ENCODE results near the gene CAMK1. TPM values are rescaled to one million over a fixed set of nuclear protein-coding genes. Genes with fewer than 3 reads are reported as not detected.

CAMK1 gene
- total and polyA plus RNA-seq, 2 donors (not counting 3 experiments of a cell fraction or from before 2014, with no cell fraction given), result 23.5 to 28.4 TPM

- ChIA-PET POLR2A (interaction anchor here (0.7 kb wide), 1 partner anchor 73 kb away, joined by 3 read pairs; no protein-coding TSS in a partner anchor), CTCF (no interaction called here)
- Histone ChIP-seq H4K20me1 (replicated peaks; ENCODE audit: control insufficient read depth, extremely low read depth, insufficient read depth, low read length) (no peaks in the 10 kb centered on the region), H3K79me2 (ENCODE audit: control insufficient read depth, insufficient read depth, low read length) (no peaks in the 10 kb centered on the region), H3K27me3 (ENCODE audit: control insufficient read depth in 2 of 2, insufficient read depth in 2 of 2, low read length in 2 of 2) (no peaks in the 10 kb centered on the region), H3K4me2 (ENCODE audit: insufficient read depth, low read length) (no peak overlapping the region), H3K27ac (ENCODE audit: insufficient read depth, low read depth, low read length) (no peak overlapping the region), H3K4me3 (replicated peaks in 1 of 3; ENCODE audit: insufficient read depth in 1 of 3, low read depth in 1 of 3, low read length in 3 of 3) (no peak overlapping the region), H3K9me1 (replicated peaks; ENCODE audit: control insufficient read depth, extremely low read depth, insufficient read depth, low read length) (no peaks in the 10 kb centered on the region), H3K4me1 (ENCODE audit: control insufficient read depth, extremely low read depth, insufficient read depth, low read length) (peaks cover 4% of the 10 kb centered on the region), H3K9me3 (replicated peaks; ENCODE audit: control insufficient read depth, insufficient read depth, low read length) (no peaks in the 10 kb centered on the region), H2AFZ (ENCODE audit: low read depth, low read length) (no peak overlapping the region), H3K36me3 (ENCODE audit: control insufficient read depth in 2 of 2, extremely low read depth in 1 of 2, insufficient read depth in 2 of 2, low read length in 2 of 2) (peaks cover 0 to 12% of the 10 kb centered on the region in 2 experiments), H3K9ac (replicated peaks; ENCODE audit: extremely low read depth, insufficient read depth, low read length) (no peak overlapping the region)
- DNase-seq (ENCODE audit: low read depth, low spot score), result no peak
- intact Hi-C loops (cut with micrococcal nuclease) (no loop called here), dilution Hi-C loops (cut with MboI; ENCODE audit: extremely low pct_ligation_motif_present, low sequenced_read_pairs) (no loop called here)
- no TSS peak for BruUV-seq (replicated peaks)
- no peak for FAIRE-seq
- TF ChIP-seq EZH2 (IDR thresholded peaks at IDR 0.05; ENCODE audit: borderline replicate concordance, low read depth, low read length, severe bottlenecking) (no peak), GATA2 (IDR thresholded peaks at IDR 0.05; ENCODE audit: insufficient read depth, insufficient read length, low read depth, low read length) (no peak), JUN (IDR thresholded peaks at IDR 0.05; ENCODE audit: borderline replicate concordance, insufficient read depth, insufficient read length, low read depth) (no peak), MAX (IDR thresholded peaks at IDR 0.05; ENCODE audit: insufficient read depth, insufficient read length) (no peak), FOS (IDR thresholded peaks at IDR 0.05; ENCODE audit: borderline replicate concordance, insufficient read depth, low read length) (no peak), POLR2AphosphoS5 (IDR thresholded peaks at IDR 0.05; ENCODE audit: insufficient read depth, low read depth, low read length) (no peak), CTCF (IDR thresholded peaks at IDR 0.05; ENCODE audit: extremely low read depth in 1 of 2, insufficient read depth in 1 of 2, low read depth in 1 of 2, low read length in 2 of 2) (no peak), POLR2A (IDR thresholded peaks at IDR 0.05; ENCODE audit: low read depth, low read length) (no peak)
Measured at GRCh38 chr3:9762871-9763270, 6.9 kb downstream of the CAMK1 start.
